ENCODE measurements around the gene INPP5A.
"Not testable (repeated sequence)": the region's sequence is repeated elsewhere in the genome, so short reads cannot be mapped to it uniquely, and the experiment has no call there.

Gene INPP5A

DNA sequence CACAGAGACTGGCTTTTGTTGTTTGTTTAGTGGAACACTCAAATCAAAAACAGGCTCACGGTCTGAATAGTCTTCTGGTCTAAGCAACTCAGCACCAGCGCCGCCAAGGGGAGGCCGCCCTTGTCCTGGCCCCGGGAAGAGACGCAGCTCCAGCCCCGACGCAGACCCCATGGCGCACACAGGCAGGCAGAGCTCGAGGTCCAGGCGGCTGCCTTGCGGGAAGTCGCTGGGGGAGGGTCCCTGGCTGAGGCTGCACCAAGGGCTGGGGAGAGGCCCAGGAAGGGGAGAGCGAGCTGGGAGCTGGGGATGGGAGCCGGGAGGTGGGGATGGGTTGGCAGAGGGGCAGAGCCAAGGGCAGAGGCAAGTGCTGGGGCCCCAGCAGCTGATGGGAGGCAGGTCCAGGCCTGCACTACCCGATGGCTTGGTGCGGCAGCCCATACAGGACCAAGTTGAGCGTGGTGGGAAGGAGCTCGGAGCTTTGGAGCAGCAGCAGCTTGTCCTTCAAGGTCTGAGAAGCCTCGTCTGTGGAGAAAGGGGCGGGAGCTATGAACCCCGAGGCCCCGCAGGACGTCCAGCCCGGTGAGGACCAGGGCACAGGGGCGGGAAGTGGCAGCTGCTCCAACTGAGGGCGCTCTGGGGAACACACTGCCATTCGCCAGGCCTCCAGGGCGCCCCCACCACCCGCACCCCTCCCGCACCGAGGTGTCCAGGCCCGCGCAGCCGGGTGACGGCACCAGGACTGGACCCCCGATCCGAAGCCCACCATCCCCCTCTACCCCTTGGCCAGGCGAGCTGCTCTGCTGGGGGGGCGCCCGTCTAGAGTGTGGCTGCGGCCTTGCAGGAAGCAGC, 271.0 kb downstream of the INPP5A start:
- no peak for ATAC-seq

DNA sequence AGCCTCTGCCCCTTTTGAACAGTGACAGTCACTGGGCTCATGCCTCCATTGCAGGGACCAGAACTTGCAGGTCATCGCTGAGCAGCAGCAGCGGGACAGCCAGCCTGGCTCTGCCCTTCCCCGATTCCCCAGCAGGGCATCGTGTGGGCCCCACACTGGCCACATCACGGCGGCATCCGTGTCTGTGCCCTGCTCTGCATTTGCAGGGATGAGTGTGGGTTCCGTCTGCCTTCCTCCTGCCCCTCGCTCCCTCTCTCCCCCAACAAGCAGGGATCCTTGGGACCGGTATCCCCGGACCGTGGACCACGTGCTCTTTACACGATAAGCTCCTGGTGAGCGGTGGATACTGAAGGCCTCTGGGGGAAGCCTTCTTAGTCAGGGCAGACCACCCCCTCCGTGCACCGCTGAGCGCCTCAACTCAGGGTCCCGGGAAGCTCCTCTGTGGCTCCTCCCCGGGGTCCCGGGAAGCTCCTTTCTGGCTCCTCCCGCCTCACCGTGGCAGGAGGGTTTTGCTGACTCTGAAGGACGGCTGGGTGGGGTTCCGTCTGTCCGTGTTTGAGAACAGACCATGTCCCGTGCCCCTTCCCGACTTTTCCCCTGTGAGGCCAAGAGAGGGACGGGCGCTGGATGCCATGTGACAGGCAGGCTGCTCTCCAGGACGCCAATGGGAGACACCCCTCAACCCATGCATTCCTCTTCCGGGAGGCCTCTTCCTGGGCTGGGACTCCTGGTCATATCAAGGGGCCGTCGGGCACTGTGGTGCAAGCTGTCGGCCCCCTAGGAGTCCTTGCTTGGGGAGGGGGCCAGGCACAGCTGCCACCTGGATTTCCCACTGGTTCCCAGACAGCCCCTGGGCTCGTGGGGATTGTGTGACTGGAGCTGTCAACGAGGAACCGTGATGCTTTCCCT, 271.9 kb downstream of the INPP5A start:
- no peak for ATAC-seq

DNA sequence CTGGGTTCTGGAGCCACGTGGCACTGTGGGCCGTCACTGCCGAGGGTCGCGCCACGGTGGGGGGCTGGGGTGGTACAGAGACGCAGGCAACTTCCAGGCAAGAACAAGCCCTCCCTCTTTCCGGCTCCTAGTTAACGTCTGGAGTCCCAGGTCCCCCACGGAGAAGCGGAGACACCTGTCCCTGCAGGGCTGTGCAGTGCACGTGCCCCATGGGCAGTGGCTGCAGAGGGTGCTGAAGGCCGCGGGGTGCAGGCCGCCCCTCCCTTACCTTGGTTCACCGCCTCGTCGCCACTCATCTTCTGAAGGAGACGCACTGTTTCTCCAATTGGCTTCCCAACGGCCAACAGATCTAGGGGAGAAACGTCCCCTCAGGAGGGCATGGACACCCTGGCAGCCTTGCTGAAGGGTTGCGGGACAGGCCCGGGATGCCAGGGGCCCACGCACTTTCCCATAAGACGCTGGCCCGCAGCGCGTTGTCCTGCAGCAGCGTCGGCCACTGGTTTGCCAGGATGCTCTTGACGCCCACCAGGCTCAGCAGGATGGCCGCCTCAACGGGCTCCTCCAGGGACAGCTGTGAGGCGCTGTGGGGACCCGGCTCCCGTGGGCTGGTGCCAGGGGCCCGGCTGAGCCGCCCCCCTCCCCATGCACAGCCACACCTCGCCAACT, 272.7 kb downstream of the INPP5A start:
- ATAC-seq: no peak

DNA sequence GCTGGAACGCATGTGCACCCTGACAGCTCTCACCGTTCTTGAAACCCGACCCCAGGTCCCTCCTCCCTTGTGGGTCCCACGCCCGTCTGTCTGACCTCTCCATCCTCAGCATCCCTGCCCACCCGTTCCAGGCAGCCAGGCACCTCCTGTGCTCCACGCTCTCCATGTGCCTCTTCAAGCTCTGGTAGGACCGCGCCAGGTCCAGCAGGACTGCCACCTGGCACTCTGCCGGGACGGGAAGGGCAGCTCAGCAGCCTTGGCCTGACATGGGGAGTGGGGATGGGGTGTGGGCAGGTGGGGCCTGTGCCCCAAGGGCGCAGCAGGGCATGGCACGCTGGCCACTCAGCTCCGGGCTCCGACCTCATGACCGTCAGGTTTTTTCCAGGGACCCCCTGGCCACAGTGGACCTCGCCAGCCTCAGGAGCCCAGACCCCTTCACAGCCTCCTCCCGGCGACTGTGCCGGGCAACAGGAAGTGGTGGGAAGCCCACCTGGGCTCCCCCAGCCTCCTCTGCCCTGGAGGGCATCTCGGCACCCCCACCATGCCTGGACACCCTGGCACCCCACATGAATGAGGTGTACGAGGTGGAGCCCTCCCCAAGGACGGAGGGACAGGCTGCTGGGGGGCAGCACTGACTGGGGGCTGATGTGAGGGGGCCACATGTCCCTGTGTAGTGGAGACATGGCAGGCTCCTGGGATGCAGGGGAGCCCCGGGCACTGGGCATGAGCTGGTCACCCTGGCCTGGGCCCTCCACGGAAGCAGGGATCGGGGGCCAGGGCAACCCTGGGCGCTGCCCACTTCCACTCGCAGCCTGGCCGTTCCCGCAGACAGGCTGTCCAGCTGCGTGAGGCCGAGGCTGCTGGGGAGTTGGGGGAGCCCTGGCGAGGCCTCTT, 273.5 kb downstream of the INPP5A start:
- no peak for ATAC-seq

DNA sequence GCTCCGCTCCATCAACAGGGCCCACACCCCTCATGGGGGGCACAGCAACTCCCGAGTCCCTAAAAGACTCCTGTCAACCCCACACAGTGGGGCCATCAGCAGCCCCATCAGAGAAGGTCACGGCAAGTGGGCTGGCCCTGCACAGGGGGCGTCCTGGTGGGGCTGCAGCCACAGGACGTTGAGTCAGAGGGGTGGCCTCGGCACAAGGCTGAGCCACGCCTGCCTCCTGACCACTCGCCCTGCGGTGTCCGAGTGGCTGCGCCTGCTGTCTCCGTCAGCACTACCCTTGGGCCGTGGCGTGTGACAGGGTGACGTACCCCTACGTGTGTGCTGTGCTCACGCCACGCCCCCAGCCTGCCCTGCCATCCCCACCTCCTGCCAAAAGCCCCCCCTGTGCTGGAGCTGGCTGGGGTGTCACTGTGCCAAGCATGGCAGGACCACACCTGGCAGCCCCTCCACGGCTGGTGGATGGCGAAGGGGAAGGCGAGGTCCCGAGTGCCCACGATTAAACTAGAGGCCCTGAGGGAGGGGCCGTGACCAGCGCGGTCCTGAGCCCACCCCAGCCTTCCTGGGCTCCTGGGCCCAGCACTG, 274.4 kb downstream of the INPP5A start:
- no peak for ATAC-seq

DNA sequence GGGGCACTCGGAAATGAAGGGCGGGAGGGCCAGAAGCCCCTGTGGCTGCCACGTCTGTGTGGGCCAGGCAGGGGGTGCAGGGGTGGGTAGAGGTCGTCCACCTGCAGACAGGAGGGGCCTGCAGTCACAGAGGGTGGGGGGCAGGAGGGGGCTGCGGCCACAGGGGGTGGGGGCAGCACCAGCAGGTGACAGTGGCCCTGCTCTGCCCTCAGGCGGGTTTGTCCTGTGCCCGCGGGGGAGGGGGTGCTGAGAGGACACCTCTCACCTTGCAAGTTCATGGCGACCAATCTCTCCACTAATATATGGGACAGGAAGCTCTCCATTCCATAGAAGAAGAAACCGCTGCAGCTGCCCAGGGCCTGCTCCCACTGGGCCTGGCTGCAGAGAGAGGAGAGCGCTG, 274.9 kb downstream of the INPP5A start:
- no peak for ATAC-seq

DNA sequence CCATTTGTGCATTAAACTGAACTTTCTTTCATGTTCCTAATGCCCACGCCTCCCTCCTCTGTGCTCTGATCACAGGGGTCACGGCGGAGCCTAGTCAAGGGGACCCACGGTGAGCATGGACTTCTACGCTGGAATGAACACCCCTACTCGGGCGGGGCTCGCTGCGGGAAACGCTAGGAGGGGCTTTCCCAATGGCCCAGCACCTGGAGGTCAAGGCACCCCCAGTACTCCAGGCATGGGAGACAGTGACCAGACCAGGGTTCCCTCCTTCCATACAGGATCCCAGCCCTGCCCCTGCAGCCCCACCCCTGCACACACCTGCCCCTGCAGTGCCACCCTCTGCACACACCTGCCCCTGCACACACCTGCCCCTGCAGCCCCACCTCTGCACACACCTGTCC, 275.4 kb downstream of the INPP5A start:
- no peak for ATAC-seq

DNA sequence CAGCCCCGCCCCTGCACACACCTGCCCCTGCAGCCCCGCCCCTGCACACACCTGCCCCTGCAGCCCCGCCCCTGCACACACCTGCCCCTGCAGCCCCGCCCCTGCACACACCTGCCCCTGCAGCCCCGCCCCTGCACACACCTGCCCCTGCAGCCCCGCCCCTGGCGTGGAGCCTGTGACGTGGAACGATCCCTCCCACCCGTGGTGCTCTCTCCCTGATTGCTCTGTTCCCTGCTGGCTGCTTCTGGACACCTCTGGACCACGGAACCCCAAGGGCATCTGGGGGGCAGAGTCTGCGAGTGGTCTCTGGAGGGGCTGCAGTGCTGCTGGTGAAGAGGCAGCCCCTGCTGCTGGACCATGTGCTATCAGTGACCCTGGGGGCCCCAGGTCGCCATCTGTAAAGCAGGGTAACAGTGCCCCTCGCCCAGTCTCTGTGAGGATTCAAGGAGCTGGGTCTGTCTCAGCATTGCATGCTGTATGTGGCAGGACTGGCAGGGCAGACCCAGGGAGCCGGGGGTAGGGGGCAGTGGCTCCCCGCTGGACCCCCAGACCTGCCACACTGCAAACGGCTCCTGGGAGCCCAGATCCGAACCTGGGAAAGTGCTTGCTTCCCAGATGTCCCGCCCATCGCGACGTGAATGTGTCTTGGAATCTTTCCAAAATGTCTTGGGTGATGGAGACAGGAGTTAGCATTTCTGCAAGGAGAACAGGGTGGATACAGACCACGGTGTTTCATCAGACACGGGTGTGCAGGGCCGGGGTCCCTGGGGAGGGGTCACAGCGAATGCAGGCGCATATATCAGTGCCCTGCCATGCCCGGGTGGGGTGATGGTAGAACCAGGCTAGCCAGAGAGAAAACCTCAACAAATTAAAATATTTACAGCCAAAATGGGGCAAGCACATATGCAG, 276.2 kb downstream of the INPP5A start:
- no peak for ATAC-seq

DNA sequence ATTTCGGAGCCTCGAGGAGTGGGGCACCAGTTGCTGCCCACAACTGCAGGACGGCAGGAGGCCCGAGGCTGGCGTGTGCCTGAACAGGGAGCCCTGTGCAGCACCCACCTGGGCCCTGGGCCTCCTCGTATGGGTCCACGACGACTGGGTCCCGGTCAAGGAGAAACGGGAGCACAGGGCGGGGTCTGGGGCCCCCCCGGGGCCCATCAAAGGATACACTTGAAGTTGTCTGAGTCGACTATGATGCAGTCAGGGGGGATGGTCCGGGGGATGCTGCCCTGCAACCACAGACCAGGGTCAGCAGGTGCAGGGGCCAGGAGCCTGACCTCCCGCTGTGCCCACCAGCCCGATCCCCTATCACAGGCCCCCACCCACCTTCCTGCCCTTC, 276.9 kb downstream of the INPP5A start:
- ATAC-seq: no peak

DNA sequence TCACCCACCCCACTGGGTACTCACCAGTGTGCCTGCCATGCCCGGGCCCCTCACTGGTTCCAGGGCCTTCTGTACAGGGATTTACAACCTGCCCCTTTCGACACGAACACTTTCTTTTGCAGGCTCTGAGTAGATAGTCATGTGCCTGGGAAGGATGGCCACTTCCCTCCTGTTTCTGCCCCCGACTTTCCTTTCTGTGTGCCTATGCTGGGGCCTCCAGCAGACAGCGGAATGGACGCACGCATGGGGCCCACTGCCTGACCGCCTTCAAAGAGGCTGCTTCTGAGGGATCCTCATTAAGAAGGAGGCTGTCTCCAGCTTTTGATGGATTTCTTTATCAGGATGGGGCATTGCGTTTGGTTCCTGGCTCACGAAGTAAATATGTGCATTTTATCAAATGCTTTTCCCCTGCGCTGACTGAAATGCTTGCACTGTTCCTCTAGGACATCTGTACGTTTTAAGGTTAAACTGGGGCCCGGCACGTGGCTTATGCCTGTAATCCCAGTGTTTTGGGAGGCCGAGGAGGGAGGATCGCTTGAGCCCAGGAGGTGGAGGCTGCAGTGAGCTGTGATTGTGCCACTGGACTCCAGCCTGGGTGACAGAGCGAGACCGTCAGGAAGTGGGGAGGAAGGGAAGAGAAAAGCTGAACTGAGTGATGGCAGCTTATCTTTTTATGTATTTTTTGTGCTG, 277.7 kb downstream of the INPP5A start:
- no peak for ATAC-seq

DNA sequence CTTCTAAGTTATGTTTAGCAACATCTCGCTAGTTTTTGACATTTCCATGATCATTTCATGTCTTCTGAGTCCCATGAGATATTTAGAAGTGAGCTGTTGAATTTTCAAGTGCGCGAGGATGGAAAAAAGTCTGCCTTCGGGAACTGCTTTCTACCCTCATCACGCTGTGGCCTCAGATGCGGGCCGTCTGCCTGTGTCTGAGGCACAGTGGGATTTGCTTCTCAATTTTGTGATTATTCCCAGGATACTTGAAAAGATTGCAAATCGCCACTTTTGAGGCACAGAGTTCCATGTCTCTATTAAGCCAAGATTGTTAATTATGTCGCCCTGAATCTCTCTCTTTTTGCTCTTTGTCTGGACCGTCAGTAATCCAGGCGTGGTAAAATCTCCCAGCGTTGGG, 279.1 kb downstream of the INPP5A start:
- ATAC-seq: no peak

DNA sequence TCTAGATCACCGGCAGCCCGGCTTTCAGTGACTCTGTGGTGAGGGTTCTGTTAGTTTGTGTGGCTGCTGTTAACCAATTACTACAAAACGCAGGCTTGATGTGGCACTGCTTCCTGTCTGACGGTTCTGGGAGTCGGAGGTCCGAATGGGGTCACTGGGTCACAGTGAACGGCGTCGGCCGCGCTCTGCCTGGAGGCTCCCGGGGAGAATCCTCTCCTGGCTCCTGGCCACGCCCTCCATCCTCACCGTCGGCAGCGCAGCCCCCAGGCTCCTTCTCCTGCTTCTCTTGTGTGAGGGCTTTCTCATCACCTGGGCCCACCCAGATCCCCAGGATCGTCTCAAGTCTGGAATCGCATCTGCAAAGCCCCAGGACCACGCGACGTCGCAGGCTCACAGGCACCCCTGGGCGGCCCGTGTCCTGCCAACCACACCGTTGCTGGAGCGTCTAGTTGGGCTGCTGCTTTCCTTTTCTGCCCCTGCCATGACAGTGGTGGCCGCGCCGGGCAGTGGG, 280.2 kb downstream of the INPP5A start:
- ATAC-seq: no peak

DNA sequence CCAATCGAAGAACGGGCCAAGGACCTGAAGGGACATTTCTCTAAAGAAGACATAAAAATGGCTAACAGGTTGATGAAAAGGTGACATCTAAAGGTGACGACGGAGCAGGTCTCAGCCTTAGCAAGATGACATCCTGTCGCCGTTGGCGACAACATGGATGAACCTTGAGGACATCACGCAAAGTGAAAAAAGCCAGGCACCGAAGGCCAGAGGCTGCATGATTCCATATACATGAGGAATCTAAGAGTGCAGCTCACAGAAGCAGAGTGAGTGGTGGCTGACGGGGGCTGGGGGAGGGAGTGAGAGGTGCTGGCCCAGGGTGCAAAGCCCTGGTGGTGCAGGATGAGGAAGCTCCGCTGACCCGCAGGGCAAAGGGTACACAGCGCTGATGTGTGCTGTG, 282.5 kb downstream of the INPP5A start:
- no peak for ATAC-seq

DNA sequence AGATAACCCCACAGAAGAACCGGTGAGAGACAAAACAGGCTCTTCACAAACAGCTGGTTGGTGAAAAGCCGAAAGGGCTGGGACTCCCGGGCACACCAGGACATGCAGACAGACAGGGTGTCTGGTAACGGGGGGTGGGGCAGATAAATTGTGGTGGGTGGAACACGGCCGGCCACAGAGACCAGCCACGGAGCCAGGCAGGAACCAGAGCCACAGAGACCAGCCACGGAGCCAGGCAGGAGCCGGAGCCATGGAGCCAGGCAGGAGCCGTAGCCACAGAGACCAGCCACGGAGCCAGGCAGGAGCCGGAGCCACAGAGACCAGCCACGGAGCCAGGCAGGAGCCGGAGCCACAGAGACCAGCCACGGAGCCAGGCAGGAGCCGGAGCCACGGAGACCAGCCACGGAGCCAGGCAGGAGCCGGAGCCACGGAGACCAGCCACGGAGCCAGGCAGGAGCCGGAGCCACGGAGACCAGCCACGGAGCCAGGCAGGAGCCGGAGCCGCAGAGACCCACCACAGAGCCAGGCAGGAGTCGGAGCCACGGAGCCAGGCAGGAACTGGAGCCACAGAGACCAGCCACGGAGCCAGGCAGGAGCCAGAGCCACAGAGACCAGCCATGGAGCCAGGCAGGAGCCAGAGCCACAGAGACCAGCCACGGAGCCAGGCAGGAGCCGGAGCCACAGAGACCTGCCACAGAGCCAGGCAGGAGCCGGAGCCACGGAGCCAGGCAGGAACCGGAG, 288.4 kb downstream of the INPP5A start:
- ATAC-seq: not testable (repeated sequence)

DNA sequence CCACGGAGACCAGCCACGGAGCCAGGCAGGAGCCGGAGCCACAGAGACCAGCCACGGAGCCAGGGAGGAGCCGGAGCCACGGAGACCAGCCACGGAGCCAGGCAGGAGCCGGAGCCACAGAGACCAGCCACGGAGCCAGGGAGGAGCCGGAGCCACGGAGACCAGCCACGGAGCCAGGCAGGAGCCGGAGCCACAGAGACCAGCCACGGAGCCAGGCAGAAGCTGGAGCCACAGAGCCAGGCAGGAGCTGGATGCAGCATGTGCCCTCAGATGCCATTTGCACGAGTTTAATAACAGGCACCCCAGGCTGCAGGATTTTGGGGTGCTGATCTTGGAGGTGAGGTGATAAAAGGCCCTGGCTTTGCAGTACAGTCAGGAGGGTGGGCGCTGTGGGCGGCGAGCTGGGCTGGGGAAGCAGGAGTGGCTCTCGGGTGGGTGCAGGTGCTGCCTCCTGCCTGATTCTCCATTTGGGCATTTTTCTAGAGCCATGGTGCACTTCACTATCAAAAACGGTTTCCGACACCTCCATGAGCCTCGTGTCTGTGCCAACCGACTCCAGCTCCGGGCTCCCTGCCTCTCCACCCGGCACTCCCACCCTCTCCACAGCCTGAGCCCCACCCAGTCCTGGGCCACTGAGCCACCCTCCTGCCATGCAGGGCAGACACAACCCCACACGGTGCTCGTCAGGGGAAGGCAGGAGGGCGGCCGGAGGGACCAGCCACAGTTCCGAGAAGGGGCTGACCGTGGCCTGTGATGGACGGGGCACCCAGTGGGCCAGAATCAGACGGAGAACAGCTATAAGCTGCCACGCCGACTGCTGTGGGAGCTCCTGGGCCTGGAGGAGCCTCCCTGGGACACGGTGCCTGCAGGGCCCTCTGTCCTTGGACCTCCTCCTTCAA, 289.2 kb downstream of the INPP5A start:
- no peak for ATAC-seq

DNA sequence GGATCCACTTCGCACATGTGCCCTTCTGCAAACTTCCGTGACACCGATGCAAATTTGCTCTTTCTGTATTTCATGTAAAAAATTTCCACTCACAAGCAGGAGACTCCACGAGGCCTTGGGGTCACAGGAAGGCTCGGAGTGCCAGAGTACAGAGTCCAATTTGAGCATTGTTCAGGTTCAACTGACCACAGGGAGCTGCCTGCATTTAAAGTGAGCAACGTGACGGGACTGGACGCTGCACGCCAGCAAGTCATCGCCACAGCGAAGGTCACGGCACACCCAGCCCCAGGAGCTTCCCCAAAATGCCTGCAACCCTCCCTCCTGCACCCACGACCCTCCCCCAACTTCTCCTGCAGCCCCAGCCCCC, 289.8 kb downstream of the INPP5A start:
- ATAC-seq: no peak

DNA sequence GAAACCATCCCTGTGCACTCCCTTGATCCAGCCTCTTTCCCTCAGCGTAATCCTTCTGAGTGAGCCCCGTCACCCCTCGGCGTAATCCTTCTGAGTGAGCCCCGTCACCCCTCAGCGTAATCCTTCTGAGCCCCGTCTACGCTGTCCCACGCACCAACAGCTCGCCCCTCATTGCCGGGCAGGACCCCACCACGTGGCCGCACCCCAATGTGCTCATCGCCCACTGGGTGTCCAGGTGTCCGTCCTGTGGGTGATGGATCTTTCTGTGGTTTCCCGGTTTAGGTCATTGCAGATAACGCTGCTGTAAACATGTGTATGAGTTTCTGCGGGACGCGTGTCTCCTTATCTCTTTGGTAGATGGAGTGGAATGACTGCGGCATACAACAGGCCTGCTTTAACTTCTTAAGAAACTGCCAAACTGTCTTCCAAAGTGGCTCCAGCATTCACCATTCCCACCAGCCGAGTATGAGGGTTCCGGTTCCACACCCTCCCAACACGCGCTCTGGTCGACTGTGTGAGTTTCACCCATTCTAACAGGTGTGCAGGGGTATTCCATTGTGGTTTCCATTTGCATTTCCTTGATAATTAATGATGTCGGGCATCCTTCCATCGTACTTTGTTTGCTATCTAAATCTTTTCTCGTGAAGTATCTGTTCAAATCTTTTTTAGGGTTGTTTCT, 290.4 kb downstream of the INPP5A start:
- no peak for ATAC-seq

DNA sequence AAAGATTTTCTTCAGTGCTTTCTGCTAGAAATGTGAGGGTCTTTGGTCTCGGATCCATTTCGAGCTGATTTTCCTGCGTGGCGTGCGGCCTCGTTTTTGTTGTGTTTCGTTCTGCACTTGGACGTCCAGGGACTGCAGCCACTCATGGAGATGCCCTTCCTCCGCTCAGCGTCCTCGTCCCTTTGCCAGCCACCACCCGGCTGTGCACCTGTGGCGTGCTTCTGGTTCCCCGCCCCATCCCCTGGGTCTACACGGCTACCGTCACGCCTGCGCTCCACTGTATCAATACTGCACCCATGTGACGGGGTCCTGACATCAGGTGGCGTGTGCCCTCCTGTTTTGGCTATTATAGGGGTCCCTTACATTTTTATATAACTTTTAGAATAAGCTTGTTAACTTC, 291.1 kb downstream of the INPP5A start:
- no peak for ATAC-seq
